Skeletal muscle cell (primary cell): ENCODE data around the gene NXF1.
"Not testable (repeated sequence)": the region's sequence is repeated elsewhere in the genome, so short reads cannot be mapped to it uniquely, and the experiment has no call there.

Experiments
- DNase-seq: peaks from one replicate; pipeline ENCODE4 v3.0.0-alpha.2; 2010; ENCODE audit warnings: low read depth
- H3K4me3 ChIP-seq: 2 replicates; pipeline ENCODE4 v1.5.1; 2011; ENCODE audit warnings: low read depth, mild to moderate bottlenecking, control low read depth, low read length, moderate library complexity

NXF1 gene

DNA sequence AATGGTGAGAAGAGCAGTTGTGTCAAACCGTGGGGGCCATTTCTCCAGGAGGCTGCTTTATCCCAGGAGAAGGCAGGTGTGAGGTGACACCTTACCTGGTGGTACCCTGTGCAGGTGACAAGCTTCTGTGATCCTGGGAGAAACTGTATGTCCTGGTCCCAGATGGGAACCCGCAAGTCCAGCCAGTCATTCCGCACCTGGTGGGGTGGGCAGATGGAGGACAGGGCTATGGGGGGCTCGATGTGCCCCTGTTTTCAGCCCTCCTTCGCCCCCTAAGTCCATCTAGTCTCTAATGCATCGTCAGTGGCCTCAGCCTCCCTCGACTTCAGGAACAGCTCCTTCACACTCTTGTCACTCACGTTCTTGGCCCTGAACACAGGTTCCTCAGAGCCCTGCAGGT, 30.1 kb upstream of the NXF1 start:
- DNase-seq, result no peak
- no peak overlapping the region for H3K4me3 ChIP-seq

GRCh38 chr11:62832336-62833234, 27.3 kb upstream of the NXF1 start, which contains the start of gene TEX54:
TEX54 (minus strand) TSS chr11:62832841.
- no peak for DNase-seq
- peak within 1 kb of the TSS; percentile 87 for H3K4me3 ChIP-seq

- H3K4me3 ChIP-seq, result peak within 1 kb of the TSS; percentile 87
- peak; percentile 95 for DNase-seq
Observed at GRCh38 chr11:62831520-62832335, 26.5 kb upstream of the NXF1 start, which contains the start of gene STX5. STX5 (minus strand) TSS chr11:62832051; CDS start chr11:62831243, 808 bp downstream.

DNA sequence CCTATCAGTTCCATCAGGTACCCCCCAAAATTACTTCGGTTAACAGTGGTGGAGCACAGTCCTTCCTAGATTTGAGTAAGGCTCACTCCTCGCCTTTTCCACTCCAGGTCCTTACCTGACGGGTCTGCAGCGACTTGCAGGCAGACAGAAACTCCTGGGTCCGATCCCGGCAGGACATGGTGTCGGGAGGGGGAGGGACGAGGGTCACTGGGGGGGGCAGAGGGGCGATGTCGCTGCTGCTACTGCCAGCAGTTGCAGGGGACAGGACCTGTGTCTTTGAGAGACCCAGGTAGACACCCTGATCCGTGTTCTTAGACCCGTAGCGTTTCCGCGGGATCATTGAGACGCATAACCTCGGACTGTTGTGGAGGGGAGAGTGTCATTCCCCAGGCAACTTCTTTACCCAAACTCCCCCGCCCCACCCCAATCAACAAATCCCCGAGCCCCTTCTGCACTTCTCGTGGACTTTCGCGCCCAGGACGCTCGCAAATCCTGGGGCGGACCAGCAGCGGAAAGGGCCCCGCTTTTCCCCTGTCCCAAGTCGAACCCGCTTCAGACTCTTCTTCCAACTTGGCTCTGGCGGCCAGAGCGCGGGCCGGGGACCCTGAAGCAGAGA, 25.8 kb upstream of the NXF1 start:
- H3K4me3 ChIP-seq, result peak overlapping the region; percentile 87
- no peak for DNase-seq

GRCh38 chr11:62828130-62828529, 22.9 kb upstream of the NXF1 start:
- DNase-seq, H3K4me3 ChIP-seq: not testable (repeated sequence)

DNA sequence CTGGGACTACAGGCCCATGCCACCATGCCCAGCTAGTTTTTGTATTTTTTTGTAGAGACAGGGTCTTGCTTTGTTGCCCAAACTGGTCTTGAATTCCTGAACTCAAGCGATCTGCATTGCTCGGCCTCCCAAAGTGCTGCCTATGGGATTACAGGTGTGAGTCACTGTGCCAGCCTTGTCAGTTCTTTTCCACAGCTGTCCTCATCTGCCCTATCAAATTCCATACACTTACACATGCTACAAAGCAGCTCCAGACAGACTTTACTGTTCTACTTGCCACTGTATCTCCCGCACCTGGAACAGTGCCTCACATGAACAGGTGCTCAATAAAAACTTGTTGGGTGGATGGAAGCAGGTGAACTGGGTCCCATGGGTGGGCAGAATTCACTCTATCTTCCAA, 18.4 kb upstream of the NXF1 start:
- no peak for DNase-seq
- H3K4me3 ChIP-seq, result no peak overlapping the region

GRCh38 chr11:62817129-62817528, 11.9 kb upstream of the NXF1 start:
- no peak overlapping the region for H3K4me3 ChIP-seq
- no peak for DNase-seq

DNA sequence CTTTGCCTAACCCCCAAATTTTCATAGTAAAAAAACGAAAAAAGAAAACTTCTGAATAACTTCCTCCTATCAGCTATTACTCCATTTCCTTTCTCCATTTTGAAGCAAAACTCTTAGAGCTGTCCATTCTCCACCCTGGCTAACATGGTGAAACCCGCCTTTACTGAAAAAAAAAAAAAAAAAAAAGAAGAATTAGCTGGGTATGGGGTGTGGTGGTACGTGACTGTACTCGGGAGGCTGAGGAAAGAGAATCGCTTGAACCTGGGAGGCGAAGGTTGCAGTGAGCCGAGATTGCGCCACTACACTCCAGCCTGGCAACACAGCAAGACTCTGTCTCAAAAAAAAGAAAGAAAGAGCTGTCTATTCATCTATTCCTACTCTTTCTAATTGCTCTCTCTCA, 11.3 kb upstream of the NXF1 start:
- no peak for DNase-seq

DNA sequence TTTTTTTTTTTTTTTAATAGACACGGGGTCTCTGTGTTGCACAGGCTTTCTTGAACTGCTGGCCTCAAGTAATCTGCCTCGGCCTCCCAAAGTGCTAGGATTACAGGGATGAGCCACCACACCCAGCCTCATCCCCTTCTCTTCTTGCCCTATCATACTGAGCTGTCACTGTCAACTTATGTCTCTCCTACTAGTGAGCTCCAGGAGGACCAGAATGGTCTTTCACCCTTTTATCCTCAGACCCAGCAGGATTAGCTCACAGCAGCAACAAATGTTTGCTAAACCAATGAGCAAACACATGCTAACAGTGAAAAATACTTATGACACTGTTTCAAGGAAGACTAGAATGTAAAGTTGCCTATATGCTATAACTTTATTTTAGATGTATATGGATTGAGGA, 6.4 kb upstream of the NXF1 start:
- no peak for DNase-seq
- H3K4me3 ChIP-seq, result no peak overlapping the region

More for the DNA sequence above, 11.3 kb upstream of the NXF1 start:
- H3K4me3 ChIP-seq, result no peak overlapping the region

DNA sequence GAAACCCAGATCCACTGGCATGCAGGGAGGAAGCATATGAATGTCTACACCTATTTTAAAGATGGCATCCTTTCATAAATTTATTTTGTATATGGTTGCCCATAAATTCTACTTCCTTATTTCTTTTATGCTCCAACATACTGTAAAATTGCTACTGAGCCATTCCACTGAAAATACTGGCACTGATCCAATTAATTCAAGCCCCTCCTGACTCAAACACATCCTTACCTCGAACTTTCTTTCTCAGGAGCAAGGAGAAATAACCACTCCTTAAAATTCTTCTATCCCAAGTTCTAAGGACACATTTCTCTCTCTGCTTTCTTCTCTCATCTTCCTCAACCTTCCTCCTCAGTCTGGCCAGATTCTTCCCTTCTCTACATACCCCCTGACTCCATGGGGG, 5.5 kb upstream of the NXF1 start:
- DNase-seq, result no peak
- H3K4me3 ChIP-seq, result no peak overlapping the region

DNA sequence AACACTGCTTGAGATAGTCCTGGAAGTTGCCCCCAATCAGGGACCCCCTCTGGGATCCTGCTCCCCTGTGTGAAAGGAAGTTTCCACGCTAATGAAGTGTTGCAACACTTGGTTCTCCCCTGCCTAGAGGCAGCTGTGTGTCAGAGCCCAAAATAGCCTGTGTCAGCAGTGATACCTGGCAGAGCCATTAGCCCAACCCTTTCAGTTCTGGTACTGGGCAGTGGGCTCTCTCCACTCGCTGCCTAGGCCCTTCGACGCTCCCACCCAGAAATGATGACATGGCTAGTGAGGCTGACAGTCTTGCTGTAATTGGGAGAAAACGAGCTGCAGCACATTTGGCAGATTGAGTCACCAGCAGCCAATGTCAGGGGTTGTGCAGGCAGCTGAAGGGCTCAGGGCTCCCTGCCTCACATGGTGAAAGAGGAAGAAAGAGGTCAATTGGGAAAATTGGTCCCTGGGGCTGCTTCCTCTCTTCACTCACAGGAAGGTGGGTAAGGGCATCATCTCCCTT, 1.4 kb upstream of the NXF1 start:
- no peak overlapping the region for H3K4me3 ChIP-seq
- DNase-seq, result peak; percentile 36

DNA sequence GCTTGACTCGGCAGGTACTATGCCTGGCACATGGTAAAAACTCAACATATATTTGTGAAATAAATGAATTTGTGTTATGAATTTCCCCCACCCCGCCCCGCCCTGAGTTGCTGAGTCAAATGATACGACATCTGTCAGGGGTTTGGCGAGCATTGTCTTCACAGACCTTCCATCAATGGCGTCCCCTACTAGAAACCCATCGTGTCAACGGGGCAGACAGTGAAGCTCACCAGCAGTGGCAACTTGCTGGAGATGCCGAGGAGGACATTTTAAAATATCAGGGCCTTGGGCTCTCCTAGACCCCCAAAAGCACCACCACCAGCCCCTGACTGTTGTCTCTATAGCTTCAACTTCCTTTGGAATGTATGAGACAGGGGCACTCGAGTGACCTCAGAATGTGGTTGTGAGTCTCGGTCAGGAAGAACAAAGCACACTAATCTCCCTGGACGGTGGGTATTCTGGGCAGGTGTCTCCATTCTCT, 761 bp upstream of the NXF1 start:
- no peak for DNase-seq
- H3K4me3 ChIP-seq, result peak overlapping the region; percentile 73

GRCh38 chr11:62804310-62805075, 747 bp downstream of the NXF1 start:
- H3K4me3 ChIP-seq, result peak overlapping the region; percentile 73
- DNase-seq, result no peak

GRCh38 chr11:62801071-62801470, 4.2 kb downstream of the NXF1 start:
- no peak for DNase-seq
- H3K4me3 ChIP-seq, result no peak overlapping the region

GRCh38 chr11:62799486-62799885, 5.8 kb downstream of the NXF1 start:
- no peak overlapping the region for H3K4me3 ChIP-seq
- no peak for DNase-seq

GRCh38 chr11:62796281-62796680, 9.0 kb downstream of the NXF1 start:
- DNase-seq, result no peak
- H3K4me3 ChIP-seq, result no peak overlapping the region

- no peak overlapping the region for H3K4me3 ChIP-seq
- no peak for DNase-seq
Observed at GRCh38 chr11:62794201-62794775, 11.0 kb downstream of the NXF1 start.

DNA sequence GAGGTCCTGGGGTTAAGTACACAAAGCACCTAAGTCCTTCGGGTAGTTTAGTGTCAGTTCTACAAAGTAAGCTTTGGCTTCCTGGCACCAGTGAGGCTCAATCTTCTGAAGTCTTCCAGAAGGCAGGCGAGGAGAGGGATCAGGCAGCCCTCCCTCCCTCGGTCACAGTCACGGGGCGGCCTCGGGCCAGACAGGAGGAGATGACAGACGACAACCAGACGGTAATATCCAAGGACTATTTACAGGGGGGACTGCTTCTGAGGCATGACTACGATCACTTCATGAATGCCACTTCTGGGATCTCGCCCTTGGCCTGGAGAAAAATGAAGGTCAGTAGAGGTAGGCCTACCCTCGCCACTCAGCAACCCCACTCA, 13.1 kb downstream of the NXF1 start:
- no peak for DNase-seq
- H3K4me3 ChIP-seq, result peak overlapping the region; percentile 77
